ENCODE data around the gene PDE12.

The PDE12 gene

GRCh38 chr3:57556459-57557084, 498 bp downstream of the PDE12 start:
- TF ChIP-seq TAF1 (IDR thresholded peaks at IDR 0.05; ENCODE audit: borderline replicate concordance, low read depth, low read length), result no peak
- no peak for TF ChIP-seq POLR2AphosphoS5 (IDR thresholded peaks at IDR 0.05; ENCODE audit: low read depth, low read length)
- no peak for TF ChIP-seq POLR2A (IDR thresholded peaks at IDR 0.05; ENCODE audit: low read depth, low read length)
- FAIRE-seq (no peak), DNase-seq (ENCODE audit: insufficient read length) (peak; percentile 32)

- peak; percentile 69; the same call in 1 of the 2 replicates for TF ChIP-seq POLR2AphosphoS5 (IDR thresholded peaks at IDR 0.05; ENCODE audit: low read depth, low read length)
- TF ChIP-seq POLR2A (IDR thresholded peaks at IDR 0.05; ENCODE audit: low read depth, low read length), result peak; percentile 33; the same call in 1 of the 2 replicates
- no peak for TF ChIP-seq TAF1 (IDR thresholded peaks at IDR 0.05; ENCODE audit: borderline replicate concordance, low read depth, low read length)
- DNase-seq (ENCODE audit: insufficient read length) (peak; percentile 30), FAIRE-seq (peak; percentile 68)
Measured at GRCh38 chr3:57557085-57557537, 1.0 kb downstream of the PDE12 start.

GRCh38 chr3:57559526-57559925, 3.5 kb downstream of the PDE12 start:
- no peak for TF ChIP-seq POLR2AphosphoS5 (IDR thresholded peaks at IDR 0.05; ENCODE audit: low read depth, low read length)
- TF ChIP-seq POLR2A (IDR thresholded peaks at IDR 0.05; ENCODE audit: low read depth, low read length), result no peak
- no peak for TF ChIP-seq TAF1 (IDR thresholded peaks at IDR 0.05; ENCODE audit: borderline replicate concordance, low read depth, low read length)
- DNase-seq (ENCODE audit: insufficient read length) (no peak), FAIRE-seq (no peak)

- no peak for FAIRE-seq
- TF ChIP-seq TAF1 (IDR thresholded peaks at IDR 0.05; ENCODE audit: borderline replicate concordance, low read depth, low read length) (no peak), POLR2AphosphoS5 (IDR thresholded peaks at IDR 0.05; ENCODE audit: low read depth, low read length) (no peak), POLR2A (IDR thresholded peaks at IDR 0.05; ENCODE audit: low read depth, low read length) (no peak)
- DNase-seq (ENCODE audit: insufficient read length), result no peak
Measured at GRCh38 chr3:57569859-57570450, 13.9 kb downstream of the PDE12 start.

GRCh38 chr3:57570878-57571277, 14.8 kb downstream of the PDE12 start:
- no peak for DNase-seq (ENCODE audit: insufficient read length)
- TF ChIP-seq POLR2AphosphoS5 (IDR thresholded peaks at IDR 0.05; ENCODE audit: low read depth, low read length) (no peak), TAF1 (IDR thresholded peaks at IDR 0.05; ENCODE audit: borderline replicate concordance, low read depth, low read length) (no peak), POLR2A (IDR thresholded peaks at IDR 0.05; ENCODE audit: low read depth, low read length) (no peak)
- FAIRE-seq, result no peak

- DNase-seq (ENCODE audit: insufficient read length), result no peak
- FAIRE-seq, result no peak
Measured at GRCh38 chr3:57572096-57572495, 16.0 kb downstream of the PDE12 start.

GRCh38 chr3:57575966-57576626, 20.0 kb downstream of the PDE12 start:
- FAIRE-seq, result no peak
- no peak for DNase-seq (ENCODE audit: insufficient read length)
- TF ChIP-seq TAF1 (IDR thresholded peaks at IDR 0.05; ENCODE audit: borderline replicate concordance, low read depth, low read length), result no peak
- no peak for TF ChIP-seq POLR2A (IDR thresholded peaks at IDR 0.05; ENCODE audit: low read depth, low read length)
- TF ChIP-seq POLR2AphosphoS5 (IDR thresholded peaks at IDR 0.05; ENCODE audit: low read depth, low read length), result no peak

More at GRCh38 chr3:57572096-57572495, 16.0 kb downstream of the PDE12 start:
- TF ChIP-seq POLR2A (IDR thresholded peaks at IDR 0.05; ENCODE audit: low read depth, low read length) (no peak), POLR2AphosphoS5 (IDR thresholded peaks at IDR 0.05; ENCODE audit: low read depth, low read length) (no peak), TAF1 (IDR thresholded peaks at IDR 0.05; ENCODE audit: borderline replicate concordance, low read depth, low read length) (no peak)

- TF ChIP-seq POLR2AphosphoS5 (IDR thresholded peaks at IDR 0.05; ENCODE audit: low read depth, low read length), result no peak
- TF ChIP-seq POLR2A (IDR thresholded peaks at IDR 0.05; ENCODE audit: low read depth, low read length), result no peak
- no peak for TF ChIP-seq TAF1 (IDR thresholded peaks at IDR 0.05; ENCODE audit: borderline replicate concordance, low read depth, low read length)
- FAIRE-seq, result no peak
- DNase-seq (ENCODE audit: insufficient read length), result no peak
Measured at GRCh38 chr3:57577801-57578200, 21.7 kb downstream of the PDE12 start.

- FAIRE-seq, result no peak
- no peak for DNase-seq (ENCODE audit: insufficient read length)
- TF ChIP-seq TAF1 (IDR thresholded peaks at IDR 0.05; ENCODE audit: borderline replicate concordance, low read depth, low read length), result no peak
- no peak for TF ChIP-seq POLR2AphosphoS5 (IDR thresholded peaks at IDR 0.05; ENCODE audit: low read depth, low read length)
- no peak for TF ChIP-seq POLR2A (IDR thresholded peaks at IDR 0.05; ENCODE audit: low read depth, low read length)
Measured at GRCh38 chr3:57582474-57583168, 26.5 kb downstream of the PDE12 start.

GRCh38 chr3:57583544-57583943, 27.5 kb downstream of the PDE12 start:
- no peak for FAIRE-seq
- no peak for DNase-seq (ENCODE audit: insufficient read length)
- TF ChIP-seq POLR2AphosphoS5 (IDR thresholded peaks at IDR 0.05; ENCODE audit: low read depth, low read length) (no peak), POLR2A (IDR thresholded peaks at IDR 0.05; ENCODE audit: low read depth, low read length) (no peak), TAF1 (IDR thresholded peaks at IDR 0.05; ENCODE audit: borderline replicate concordance, low read depth, low read length) (no peak)

GRCh38 chr3:57586778-57587177, 30.7 kb downstream of the PDE12 start:
- no peak for DNase-seq (ENCODE audit: insufficient read length)
- no peak for FAIRE-seq
- TF ChIP-seq POLR2AphosphoS5 (IDR thresholded peaks at IDR 0.05; ENCODE audit: low read depth, low read length), result no peak
- no peak for TF ChIP-seq POLR2A (IDR thresholded peaks at IDR 0.05; ENCODE audit: low read depth, low read length)
- no peak for TF ChIP-seq TAF1 (IDR thresholded peaks at IDR 0.05; ENCODE audit: borderline replicate concordance, low read depth, low read length)
